HEK293 (cell line): ENCODE data around the gene SCN5A.

ENCODE experiments used
- ZNF239 ChIP-seq: fragments of 450-650 bp; formaldehyde crosslinking; IDR thresholded peaks from 2 replicates; pipeline ENCODE4 v1.5.1; 2016; ENCODE audit warnings: missing biosample characterization, missing genetic modification characterization
- ZNF280C ChIP-seq: fragments of 450-650 bp; formaldehyde crosslinking; IDR thresholded peaks from 2 replicates; pipeline ENCODE4 v1.5.1; 2016; ENCODE audit warnings: missing biosample characterization, missing genetic modification characterization

Gene SCN5A

GRCh38 chr3:38500688-38501417 is 148.6 kb downstream of the SCN5A start (continued):
- TF ChIP-seq ZNF280C (tag by site-specific recombination) (no peak), ZNF239 (tag by site-specific recombination) (no peak)
